ENCODE data around the gene SP140L. TPM values are rescaled to one million over a fixed set of nuclear protein-coding genes. Genes with fewer than 3 reads are reported as not detected.
"Not testable (repeated sequence)": the region's sequence is repeated elsewhere in the genome, so short reads cannot be mapped to it uniquely, and the experiment has no call there.

The SP140L gene
- total RNA-seq, 1 donor from 2014 or later, result 7.9 TPM

DNA sequence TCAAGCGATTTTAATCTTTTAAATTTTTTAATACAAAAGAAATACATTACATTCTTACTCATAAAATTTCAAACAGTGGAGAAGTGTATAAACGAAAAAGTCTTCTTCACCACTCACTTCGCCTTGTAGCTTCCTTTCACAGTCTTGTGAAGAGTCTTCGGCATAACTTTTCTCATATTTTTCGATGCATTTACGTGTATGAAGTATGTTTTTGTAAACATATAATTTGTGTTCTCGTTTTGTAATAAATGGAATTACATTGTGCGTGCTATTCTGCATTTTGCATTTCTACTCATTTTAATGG, 1.1 kb downstream of the SP140L start:
- H3K36me3 ChIP-seq (ENCODE audit: control insufficient read depth, insufficient read depth, low read length), result no peaks in the 10 kb centered on the region
- DNase-seq (ENCODE audit: low read depth), result no peak
- no peaks in the 10 kb centered on the region for H3K27me3 ChIP-seq (ENCODE audit: control insufficient read depth, insufficient read depth, low read length)
- H3K4me3 ChIP-seq (ENCODE audit: low read depth, low read length), result no peak overlapping the region
- TF ChIP-seq, protein P1, sequence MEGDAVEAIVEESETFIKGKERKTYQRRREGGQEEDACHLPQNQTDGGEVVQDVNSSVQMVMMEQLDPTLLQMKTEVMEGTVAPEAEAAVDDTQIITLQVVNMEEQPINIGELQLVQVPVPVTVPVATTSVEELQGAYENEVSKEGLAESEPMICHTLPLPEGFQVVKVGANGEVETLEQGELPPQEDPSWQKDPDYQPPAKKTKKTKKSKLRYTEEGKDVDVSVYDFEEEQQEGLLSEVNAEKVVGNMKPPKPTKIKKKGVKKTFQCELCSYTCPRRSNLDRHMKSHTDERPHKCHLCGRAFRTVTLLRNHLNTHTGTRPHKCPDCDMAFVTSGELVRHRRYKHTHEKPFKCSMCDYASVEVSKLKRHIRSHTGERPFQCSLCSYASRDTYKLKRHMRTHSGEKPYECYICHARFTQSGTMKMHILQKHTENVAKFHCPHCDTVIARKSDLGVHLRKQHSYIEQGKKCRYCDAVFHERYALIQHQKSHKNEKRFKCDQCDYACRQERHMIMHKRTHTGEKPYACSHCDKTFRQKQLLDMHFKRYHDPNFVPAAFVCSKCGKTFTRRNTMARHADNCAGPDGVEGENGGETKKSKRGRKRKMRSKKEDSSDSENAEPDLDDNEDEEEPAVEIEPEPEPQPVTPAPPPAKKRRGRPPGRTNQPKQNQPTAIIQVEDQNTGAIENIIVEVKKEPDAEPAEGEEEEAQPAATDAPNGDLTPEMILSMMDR (IDR thresholded peaks at IDR 0.05; ENCODE audit: insufficient read depth, low read length, poor library complexity, severe bottlenecking), result no peak

DNA sequence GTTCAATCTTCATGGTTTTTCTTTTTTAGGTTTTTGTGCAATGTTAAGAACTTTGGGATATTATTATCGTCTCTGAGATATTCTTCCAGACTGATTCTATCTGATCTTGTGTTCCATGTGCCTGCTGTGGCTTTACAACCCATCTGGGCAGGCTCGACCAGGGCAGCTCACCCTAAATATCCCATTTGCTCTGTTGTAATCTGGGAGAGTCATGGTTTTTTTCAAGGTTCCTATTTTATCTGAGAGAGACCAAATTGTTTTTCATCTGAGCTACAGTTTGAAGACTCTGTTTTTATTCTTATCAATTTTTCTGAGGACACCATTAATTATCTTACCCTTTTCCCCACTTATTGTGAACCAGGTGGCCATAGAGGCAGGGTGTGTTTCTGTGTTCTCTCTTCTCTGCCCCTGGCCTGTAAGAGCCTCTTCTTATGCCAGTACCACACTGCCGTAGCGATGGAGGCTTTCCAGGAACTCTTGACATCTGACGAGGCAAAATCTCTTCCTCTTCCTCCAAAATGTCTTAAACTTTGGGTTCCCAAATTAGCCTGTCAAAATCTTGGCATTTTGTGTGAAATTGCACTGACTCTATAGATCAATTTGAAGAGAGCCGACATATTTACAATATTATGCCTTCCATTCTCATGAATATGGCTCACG, 3.1 kb downstream of the SP140L start:
- H3K4me3 ChIP-seq (ENCODE audit: low read depth, low read length), result no peak overlapping the region
- TF ChIP-seq, protein P1 (IDR thresholded peaks at IDR 0.05; ENCODE audit: insufficient read depth, low read length, poor library complexity, severe bottlenecking), result no peak
- no peak for DNase-seq (ENCODE audit: low read depth)
- H3K27me3 ChIP-seq (ENCODE audit: control insufficient read depth, insufficient read depth, low read length), result no peaks in the 10 kb centered on the region
- H3K36me3 ChIP-seq (ENCODE audit: control insufficient read depth, insufficient read depth, low read length), result no peaks in the 10 kb centered on the region

DNA sequence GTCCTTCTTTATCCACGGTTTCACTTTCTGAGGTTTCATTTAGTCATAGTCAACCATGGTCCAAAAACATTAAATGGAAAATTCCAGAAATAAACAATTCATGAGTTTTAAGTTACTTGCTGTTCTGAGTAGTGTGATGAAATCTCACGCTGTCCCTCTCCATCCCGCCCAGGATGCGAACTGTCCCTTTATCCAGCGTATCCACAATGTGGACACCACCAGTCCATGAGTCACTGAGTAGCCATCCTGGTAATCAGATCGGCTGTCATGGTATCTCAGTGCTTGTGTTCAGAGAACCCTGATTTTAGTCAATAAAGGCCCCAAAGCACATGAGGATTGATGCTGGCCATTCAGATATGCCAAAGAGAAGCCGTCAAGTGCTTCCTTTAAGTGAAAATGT, 3.7 kb downstream of the SP140L start:
- TF ChIP-seq, protein P1 (IDR thresholded peaks at IDR 0.05; ENCODE audit: insufficient read depth, low read length, poor library complexity, severe bottlenecking), result no peak
- no peak overlapping the region for H3K4me3 ChIP-seq (ENCODE audit: low read depth, low read length)
- no peak for DNase-seq (ENCODE audit: low read depth)

DNA sequence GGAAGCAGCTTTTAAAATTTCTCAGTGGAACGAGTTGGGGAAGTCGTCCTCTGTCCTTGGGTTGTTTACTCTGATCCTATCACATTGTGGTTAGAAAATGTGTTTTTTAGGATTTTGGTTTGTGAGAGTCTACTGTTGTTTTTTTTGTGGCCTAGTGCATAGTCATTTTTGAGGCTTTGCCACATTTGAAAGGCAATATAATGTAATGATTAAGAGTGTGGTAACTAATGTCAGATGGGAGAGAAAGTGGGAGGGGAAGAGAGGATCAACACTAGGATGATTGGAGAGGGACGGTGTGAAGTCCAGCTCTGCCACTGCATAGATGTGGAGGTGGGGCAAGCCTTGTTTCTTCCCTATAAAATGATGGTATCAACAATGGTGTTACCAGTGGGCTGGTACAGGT, 8.5 kb downstream of the SP140L start:
- no peaks in the 10 kb centered on the region for H3K27me3 ChIP-seq (ENCODE audit: control insufficient read depth, insufficient read depth, low read length)
- no peak for DNase-seq (ENCODE audit: low read depth)
- TF ChIP-seq, protein P1 (IDR thresholded peaks at IDR 0.05; ENCODE audit: insufficient read depth, low read length, poor library complexity, severe bottlenecking), result no peak
- no peaks in the 10 kb centered on the region for H3K36me3 ChIP-seq (ENCODE audit: control insufficient read depth, insufficient read depth, low read length)
- no peak overlapping the region for H3K4me3 ChIP-seq (ENCODE audit: low read depth, low read length)

More for the DNA sequence above, 3.7 kb downstream of the SP140L start:
- no peaks in the 10 kb centered on the region for H3K36me3 ChIP-seq (ENCODE audit: control insufficient read depth, insufficient read depth, low read length)
- no peaks in the 10 kb centered on the region for H3K27me3 ChIP-seq (ENCODE audit: control insufficient read depth, insufficient read depth, low read length)

DNA sequence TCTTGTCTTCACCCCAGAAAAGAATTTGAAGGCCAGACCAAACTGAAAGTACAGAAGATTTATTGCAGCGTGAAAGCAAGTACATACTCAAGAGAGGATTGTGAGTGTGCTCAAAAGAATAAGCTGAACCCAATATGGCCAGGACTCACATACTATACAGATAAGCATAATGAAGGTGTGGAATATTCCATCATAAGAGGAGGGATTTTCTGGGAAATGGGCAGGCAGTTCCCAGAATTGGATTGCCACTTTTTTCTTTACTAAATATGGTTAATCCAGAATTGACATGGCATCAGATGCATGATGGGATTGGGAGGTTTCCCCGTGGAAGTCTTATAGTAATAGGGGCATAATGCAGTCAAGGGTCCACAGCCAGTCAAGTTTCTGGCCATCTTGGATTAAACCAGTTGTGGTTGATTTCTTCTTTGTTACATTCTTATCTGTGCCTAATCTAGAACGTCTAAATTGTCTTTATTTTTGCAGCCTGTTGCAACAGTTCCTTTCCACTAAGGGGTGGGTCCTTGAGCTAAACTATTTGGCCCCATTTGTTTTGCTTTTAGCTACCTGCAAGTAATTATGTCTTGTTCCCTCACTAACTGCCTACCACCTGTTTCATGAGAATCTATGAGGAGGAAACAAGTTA, 9.0 kb downstream of the SP140L start:
- TF ChIP-seq, protein P1 (IDR thresholded peaks at IDR 0.05; ENCODE audit: insufficient read depth, low read length, poor library complexity, severe bottlenecking), result no peak
- DNase-seq (ENCODE audit: low read depth), result no peak
- no peaks in the 10 kb centered on the region for H3K36me3 ChIP-seq (ENCODE audit: control insufficient read depth, insufficient read depth, low read length)
- no peak overlapping the region for H3K4me3 ChIP-seq (ENCODE audit: low read depth, low read length)
- no peaks in the 10 kb centered on the region for H3K27me3 ChIP-seq (ENCODE audit: control insufficient read depth, insufficient read depth, low read length)

DNA sequence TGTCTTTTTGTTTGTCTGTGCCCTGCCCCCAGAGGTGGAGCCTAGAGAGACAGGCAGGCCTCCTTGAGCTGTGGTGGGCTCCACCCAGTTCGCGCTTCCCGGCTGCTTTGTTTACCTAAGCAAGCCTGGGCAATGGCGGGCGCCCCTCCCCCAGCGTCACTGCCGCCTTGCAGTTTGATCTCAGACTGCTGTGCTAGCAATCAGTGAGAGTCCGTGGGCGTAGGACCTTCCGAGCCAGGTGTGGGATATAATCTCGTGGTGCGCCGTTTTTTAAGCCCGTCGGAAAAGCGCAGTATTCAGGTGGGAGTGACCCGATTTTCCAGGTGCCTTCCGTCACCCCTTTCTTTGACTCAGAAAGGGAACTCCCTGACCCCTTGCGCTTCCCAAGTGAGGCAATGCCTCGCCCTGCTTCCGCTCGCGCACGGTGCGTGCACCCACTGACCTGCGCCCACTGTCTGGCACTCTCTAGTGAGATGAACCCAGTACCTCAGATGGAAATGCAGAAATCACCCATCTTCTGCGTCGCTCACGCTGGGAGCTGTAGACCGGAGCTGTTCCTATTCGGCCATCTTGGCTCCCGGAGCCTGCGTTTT, 15.0 kb downstream of the SP140L start:
- not testable (repeated sequence) for H3K4me3 ChIP-seq (ENCODE audit: low read depth, low read length); H3K36me3 ChIP-seq (ENCODE audit: control insufficient read depth, insufficient read depth, low read length); H3K27me3 ChIP-seq (ENCODE audit: control insufficient read depth, insufficient read depth, low read length); DNase-seq (ENCODE audit: low read depth)

DNA sequence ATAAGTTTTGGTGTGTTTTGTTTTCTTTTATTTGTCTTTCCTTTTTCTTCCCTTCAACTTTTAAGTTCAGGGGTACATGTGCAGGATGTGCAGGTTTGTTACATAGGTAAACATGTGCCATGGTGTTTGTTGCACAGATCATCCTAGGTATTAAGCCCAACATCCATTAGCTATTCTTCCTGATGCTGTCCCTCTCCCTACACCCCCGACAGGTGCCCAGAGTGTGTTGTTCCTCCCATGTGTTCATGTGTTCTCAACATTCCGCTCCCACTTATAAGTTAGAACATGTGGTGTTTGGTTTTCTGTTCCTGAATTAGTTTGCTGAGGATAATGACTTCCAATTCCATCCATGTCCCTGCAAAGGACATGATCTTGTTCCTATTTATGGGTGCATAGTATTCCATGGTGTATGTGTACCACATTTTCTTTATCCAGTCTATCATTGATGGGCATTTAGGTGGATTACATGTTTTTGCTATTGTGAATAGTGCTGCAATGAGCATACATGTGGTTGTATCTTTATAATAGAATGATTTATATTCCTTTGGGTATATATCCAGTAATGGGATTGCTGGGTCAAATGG, 16.1 kb downstream of the SP140L start:
- not testable (repeated sequence) for DNase-seq (ENCODE audit: low read depth); H3K27me3 ChIP-seq (ENCODE audit: control insufficient read depth, insufficient read depth, low read length); H3K36me3 ChIP-seq (ENCODE audit: control insufficient read depth, insufficient read depth, low read length); H3K4me3 ChIP-seq (ENCODE audit: low read depth, low read length)

All from kidney epithelial cell (primary cell).